Panc1 (cell line): ENCODE data around the gene IPMK. TPM values are rescaled to one million over a fixed set of nuclear protein-coding genes. Genes with fewer than 3 reads are reported as not detected.
"Not testable (repeated sequence)": the region's sequence is repeated elsewhere in the genome, so short reads cannot be mapped to it uniquely, and the experiment has no call there.

Source experiments
- ATAC-seq: fragments of 200-7000 bp; cut with Tn5 transposase; 2 replicates; pipeline ENCODE4 v1.9.1; 2020; ENCODE audit warnings: mild to moderate bottlenecking, moderate library complexity
- BruUV-seq: library from RNA; stranded (reverse); fragments of 400-500 nt; replicated peaks from 2 replicates; lab custom pipeline; 2021; lab: Mats Ljungman, UMichigan
- CTCF ChIA-PET: fragments of 300-600 bp; sonication (Branson Sonifier 250); formaldehyde crosslinking; loops from one replicate; lab custom pipeline; 2022; ENCODE audit warnings: antibody characterized with exemption; lab: Charles Lee
- POLR2A ChIA-PET: fragments of 300-600 bp; sonication (Branson Sonifier 250); formaldehyde crosslinking; loops from one replicate; lab custom pipeline; 2022; ENCODE audit warnings: antibody characterized with exemption; lab: Charles Lee
- DNase-seq: peaks from one replicate; pipeline ENCODE4 v3.0.0-alpha.2; 2010; ENCODE audit warnings: low read depth, low spot score
- H3K27ac ChIP-seq: 2 replicates; pipeline ENCODE4 v1.5.1; 2011; ENCODE audit warnings: mild to moderate bottlenecking, low read length, inconsistent platforms
- H3K27me3 ChIP-seq: fragments of 200-500 bp; sonication (Bioruptor generic); 2 replicates; pipeline ENCODE4 v1.6.0; 2014; ENCODE audit warnings: low read length, inconsistent platforms; ENCODE audit not compliant: control insufficient read depth, insufficient read depth
- H3K36me3 ChIP-seq: fragments of 200-500 bp; sonication (Bioruptor generic); 2 replicates; pipeline ENCODE4 v1.5.1; 2014; ENCODE audit warnings: inconsistent platforms, mild to moderate bottlenecking, low read length, moderate library complexity; ENCODE audit not compliant: control insufficient read depth, insufficient read depth
- H3K4me1 ChIP-seq: 2 replicates; pipeline ENCODE4 v1.5.1; 2011; ENCODE audit warnings: inconsistent platforms, mild to moderate bottlenecking, low read length, moderate library complexity; ENCODE audit not compliant: control insufficient read depth, insufficient read depth
- H3K4me3 ChIP-seq, 2 experiments: 2 replicates each; pipeline ENCODE4 v1.5.1; 2011 to 2012; ENCODE audit warnings: low read depth in 2 of 2, low read length in 2 of 2, mild to moderate bottlenecking in 2 of 2, inconsistent platforms in 1 of 2, moderate library complexity in 1 of 2
- H3K9me3 ChIP-seq: fragments of 200-500 bp; sonication (Bioruptor generic); 2 replicates; pipeline ENCODE4 v1.5.1; 2014; ENCODE audit warnings: low read depth, mild to moderate bottlenecking, inconsistent platforms, low read length, moderate library complexity; ENCODE audit not compliant: control insufficient read depth, insufficient read depth
- CTCF ChIP-seq: fragments of 450-650 bp; IDR thresholded peaks from 2 replicates; pipeline ENCODE4 v1.5.1; 2017; ENCODE audit warnings: mild to moderate bottlenecking
- POLR2AphosphoS5 ChIP-seq: IDR thresholded peaks from 2 replicates; pipeline ENCODE4 v1.6.1; 2012; ENCODE audit warnings: mild to moderate bottlenecking, low read depth, low read length, moderate library complexity
- SIN3A ChIP-seq: IDR thresholded peaks from 2 replicates; pipeline ENCODE4 v1.6.1; 2012; ENCODE audit warnings: low read depth, mild to moderate bottlenecking, low read length, moderate library complexity, borderline replicate concordance; ENCODE audit not compliant: insufficient read depth
- TCF7L2 ChIP-seq: IDR thresholded peaks from 2 replicates; pipeline ENCODE4 v1.6.1; 2011; ENCODE audit warnings: mild to moderate bottlenecking, low read depth, low read length, inconsistent platforms
- in situ Hi-C: cut with HindIII; loops from 2 replicates; pipeline ENCODE4 v1.10.0; 2016; ENCODE audit warnings: low sequenced_read_pairs, low pct_unique_long_range_greater_than_20kb
- intact Hi-C: fragments of 100-400 bp; cut with micrococcal nuclease; formaldehyde crosslinking; loops from one replicate; pipeline ENCODE4 v1.10.0; 2022; ENCODE audit not compliant: unreplicated experiment
- total RNA-seq: library from RNA; stranded (reverse); gene quantifications from one replicate; pipeline ENCODE4 v1.2.1, GENCODE V29; 2021; ENCODE audit not compliant: unreplicated experiment
- TF ChIP-seq, protein P1 (sequence below), 2 experiments: IDR thresholded peaks; 2 replicates each; pipeline ENCODE4 v1.6.1; 2011 to 2012; ENCODE audit warnings: low read depth in 2 of 2, control low read depth in 1 of 2, low read length in 1 of 2, mild to moderate bottlenecking in 1 of 2, moderate library complexity in 1 of 2; ENCODE audit not compliant: insufficient read depth in 1 of 2

IPMK gene
- total RNA-seq, 1 experiment from 2014 or later: 9.3 TPM

- BruUV-seq: no TSS peak
- CTCF ChIA-PET: no interaction called here
- no peaks in the 10 kb centered on the region for H3K36me3 ChIP-seq
- H3K4me3 ChIP-seq: no peak overlapping the region
- H3K27me3 ChIP-seq: no peaks in the 10 kb centered on the region
- no peak for DNase-seq
- H3K9me3 ChIP-seq: no peaks in the 10 kb centered on the region
- H3K4me1 ChIP-seq: peaks cover 18% of the 10 kb centered on the region; the same call in 1 of the 2 replicates
- intact Hi-C loops: no loop called here
- no peak for ATAC-seq
- POLR2A ChIA-PET: no interaction called here
- TF ChIP-seq TCF7L2 (no peak), CTCF (no peak), SIN3A (no peak), POLR2AphosphoS5 (no peak)
- TF ChIP-seq, protein P1, sequence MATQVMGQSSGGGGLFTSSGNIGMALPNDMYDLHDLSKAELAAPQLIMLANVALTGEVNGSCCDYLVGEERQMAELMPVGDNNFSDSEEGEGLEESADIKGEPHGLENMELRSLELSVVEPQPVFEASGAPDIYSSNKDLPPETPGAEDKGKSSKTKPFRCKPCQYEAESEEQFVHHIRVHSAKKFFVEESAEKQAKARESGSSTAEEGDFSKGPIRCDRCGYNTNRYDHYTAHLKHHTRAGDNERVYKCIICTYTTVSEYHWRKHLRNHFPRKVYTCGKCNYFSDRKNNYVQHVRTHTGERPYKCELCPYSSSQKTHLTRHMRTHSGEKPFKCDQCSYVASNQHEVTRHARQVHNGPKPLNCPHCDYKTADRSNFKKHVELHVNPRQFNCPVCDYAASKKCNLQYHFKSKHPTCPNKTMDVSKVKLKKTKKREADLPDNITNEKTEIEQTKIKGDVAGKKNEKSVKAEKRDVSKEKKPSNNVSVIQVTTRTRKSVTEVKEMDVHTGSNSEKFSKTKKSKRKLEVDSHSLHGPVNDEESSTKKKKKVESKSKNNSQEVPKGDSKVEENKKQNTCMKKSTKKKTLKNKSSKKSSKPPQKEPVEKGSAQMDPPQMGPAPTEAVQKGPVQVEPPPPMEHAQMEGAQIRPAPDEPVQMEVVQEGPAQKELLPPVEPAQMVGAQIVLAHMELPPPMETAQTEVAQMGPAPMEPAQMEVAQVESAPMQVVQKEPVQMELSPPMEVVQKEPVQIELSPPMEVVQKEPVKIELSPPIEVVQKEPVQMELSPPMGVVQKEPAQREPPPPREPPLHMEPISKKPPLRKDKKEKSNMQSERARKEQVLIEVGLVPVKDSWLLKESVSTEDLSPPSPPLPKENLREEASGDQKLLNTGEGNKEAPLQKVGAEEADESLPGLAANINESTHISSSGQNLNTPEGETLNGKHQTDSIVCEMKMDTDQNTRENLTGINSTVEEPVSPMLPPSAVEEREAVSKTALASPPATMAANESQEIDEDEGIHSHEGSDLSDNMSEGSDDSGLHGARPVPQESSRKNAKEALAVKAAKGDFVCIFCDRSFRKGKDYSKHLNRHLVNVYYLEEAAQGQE (IDR thresholded peaks at IDR 0.05; ENCODE audit: insufficient read depth in 1 of 2, low read depth in 2 of 2, low read length in 1 of 2): no peak
- no peak overlapping the region for H3K27ac ChIP-seq
- in situ Hi-C loops: no loop called here
Measured at GRCh38 chr10:58260334-58260733, 7.4 kb downstream of the IPMK start.

DNA sequence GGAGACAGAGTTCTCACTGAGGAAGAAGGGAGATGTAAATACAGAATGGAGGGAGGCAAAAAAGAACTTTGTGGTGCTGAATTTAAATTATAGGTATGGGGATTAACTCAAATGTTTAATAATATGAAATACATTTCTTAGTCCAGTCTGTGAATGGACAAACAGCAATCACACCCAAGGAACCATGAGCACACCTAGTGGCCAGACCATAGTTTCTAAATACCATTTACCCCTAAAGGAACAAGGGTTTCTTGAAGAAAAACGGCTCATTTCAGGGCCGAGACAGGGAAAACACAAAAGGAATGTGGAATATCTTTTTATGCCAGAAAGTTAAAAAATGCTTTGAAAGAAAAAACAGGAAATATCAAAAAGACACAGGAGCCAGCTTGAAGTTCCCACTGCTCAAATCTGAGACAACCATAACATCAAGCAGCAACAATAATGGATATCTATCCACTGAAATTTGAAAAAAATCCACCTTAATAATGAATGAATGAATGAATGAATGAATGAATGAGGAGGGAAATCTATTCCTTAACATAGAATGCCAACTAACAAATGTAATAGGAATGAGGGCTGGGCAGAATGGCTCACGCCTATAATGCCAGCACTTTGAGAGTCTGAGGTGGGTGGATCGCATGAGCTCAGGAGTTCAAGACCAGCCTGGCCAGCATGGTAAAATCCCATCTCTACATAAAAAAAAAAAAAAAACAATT lies 8.6 kb downstream of the IPMK start:
- Histone ChIP-seq H3K36me3 (no peaks in the 10 kb centered on the region), H3K4me3 (no peak overlapping the region), H3K27me3 (no peaks in the 10 kb centered on the region), H3K4me1 (peaks cover 7% of the 10 kb centered on the region; the same call in 1 of the 2 replicates), H3K9me3 (no peaks in the 10 kb centered on the region), H3K27ac (no peak overlapping the region)
- BruUV-seq: no TSS peak
- intact Hi-C loops: no loop called here
- POLR2A ChIA-PET: no interaction called here
- DNase-seq (no peak), ATAC-seq (no peak)
- in situ Hi-C loops: no loop called here
- CTCF ChIA-PET: no interaction called here
- TF ChIP-seq CTCF: peak; percentile 41; the same call in 1 of the 2 replicates
- no peak for TF ChIP-seq POLR2AphosphoS5

- H3K27ac ChIP-seq, POLR2A ChIA-PET, DNase-seq, H3K9me3 ChIP-seq, H3K4me3 ChIP-seq, H3K27me3 ChIP-seq, in situ Hi-C loops, H3K4me1 ChIP-seq, H3K36me3 ChIP-seq, intact Hi-C loops, BruUV-seq, ATAC-seq, CTCF ChIA-PET: not testable (repeated sequence)
Measured at GRCh38 chr10:58256013-58256780, 11.5 kb downstream of the IPMK start.
